SH-SY5Y (cell line): ENCODE results near the gene ZPR1.

ENCODE experiments used
- GATA2 ChIP-seq: IDR thresholded peaks from 2 replicates; pipeline ENCODE4 v1.6.1; 2011; ENCODE audit warnings: mild to moderate bottlenecking, low read depth, low read length
- GATA3 ChIP-seq: IDR thresholded peaks from 2 replicates; pipeline ENCODE4 v1.6.1; 2011; ENCODE audit warnings: low read depth, mild to moderate bottlenecking, low read length, moderate library complexity

- TF ChIP-seq GATA2 (no peak), GATA3 (no peak)
These were observed 12.8 kb upstream of the ZPR1 start for GRCh38 chr11:116800610-116801009.
